ENCODE measurements around the gene TCERG1.

Gene TCERG1

DNA sequence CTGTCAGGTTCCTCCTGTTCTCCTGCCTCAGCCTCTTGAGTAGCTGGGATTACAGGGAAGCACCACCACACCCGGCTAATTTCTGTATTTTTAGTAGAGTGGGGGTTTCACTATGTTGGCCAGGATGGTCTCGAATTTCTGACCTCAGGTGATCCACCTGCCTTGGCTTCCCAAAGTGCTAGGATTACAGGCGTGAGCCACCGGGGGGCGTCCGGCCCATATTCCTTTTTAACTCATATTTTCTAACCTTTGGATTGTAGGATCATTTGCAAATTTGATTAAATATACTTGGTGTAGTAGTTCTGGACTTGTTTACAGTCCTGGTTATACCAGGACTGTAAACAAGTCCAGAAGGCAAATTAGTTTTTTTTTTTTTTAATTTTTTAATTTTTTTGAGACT lies 4.3 kb downstream of the TCERG1 start:
- DNase-seq (ENCODE audit: extremely low read depth in 1 of 2, low read depth in 1 of 2), result no peak

DNA sequence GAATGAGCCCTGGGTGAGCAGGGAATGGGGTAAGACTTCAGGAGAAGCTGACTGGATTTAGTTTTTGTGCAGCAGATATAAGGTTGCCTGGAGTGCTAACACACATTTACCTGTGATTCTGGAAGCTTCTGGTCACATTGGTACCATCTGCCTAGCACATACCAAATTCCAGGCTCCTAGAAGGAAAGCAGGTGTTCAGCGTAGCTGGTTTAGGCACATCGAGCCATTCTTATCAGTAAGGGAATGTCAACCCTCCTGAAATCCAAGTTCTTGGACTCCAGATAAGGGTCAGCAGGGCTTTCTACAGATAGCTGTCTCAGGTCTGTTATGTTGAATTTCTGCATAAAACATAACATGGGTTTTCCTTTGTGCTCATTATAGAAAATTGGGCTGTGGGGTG lies 10.3 kb downstream of the TCERG1 start:
- no peak for DNase-seq (ENCODE audit: extremely low read depth in 1 of 2, low read depth in 1 of 2)

DNA sequence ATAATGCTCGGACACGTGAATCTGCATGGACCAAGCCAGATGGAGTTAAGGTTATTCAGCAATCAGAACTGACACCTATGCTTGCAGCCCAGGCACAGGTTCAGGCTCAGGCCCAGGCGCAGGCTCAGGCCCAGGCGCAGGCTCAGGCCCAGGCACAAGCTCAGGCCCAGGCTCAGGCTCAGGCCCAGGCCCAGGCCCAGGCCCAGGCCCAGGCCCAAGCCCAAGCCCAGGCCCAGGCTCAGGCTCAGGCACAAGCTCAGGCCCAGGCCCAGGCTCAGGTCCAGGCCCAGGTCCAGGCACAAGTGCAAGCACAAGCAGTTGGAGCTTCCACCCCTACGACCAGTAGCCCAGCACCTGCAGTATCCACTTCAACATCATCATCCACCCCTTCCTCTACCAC lies 11.8 kb downstream of the TCERG1 start:
- no peak for DNase-seq (ENCODE audit: extremely low read depth in 1 of 2, low read depth in 1 of 2)

DNA sequence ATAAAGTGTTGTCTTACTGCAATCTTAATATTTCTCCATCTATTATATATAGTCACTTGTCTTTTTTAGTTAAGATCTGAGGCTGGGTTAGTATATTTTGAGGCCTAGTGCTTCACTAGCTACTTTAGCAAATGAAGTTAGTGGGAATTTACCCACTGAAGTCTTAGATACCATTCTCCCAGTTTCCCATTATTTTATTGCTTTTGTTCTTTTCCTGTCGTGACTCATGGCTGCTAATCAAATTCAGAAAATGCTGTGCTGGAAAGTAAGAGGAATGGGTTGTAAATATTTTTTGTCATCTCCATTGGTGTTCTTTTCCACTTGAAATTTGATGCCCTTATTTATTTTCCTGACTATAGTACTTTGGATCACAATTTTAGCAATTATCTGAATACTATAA lies 14.2 kb downstream of the TCERG1 start:
- no peak for DNase-seq (ENCODE audit: extremely low read depth in 1 of 2, low read depth in 1 of 2)

DNA sequence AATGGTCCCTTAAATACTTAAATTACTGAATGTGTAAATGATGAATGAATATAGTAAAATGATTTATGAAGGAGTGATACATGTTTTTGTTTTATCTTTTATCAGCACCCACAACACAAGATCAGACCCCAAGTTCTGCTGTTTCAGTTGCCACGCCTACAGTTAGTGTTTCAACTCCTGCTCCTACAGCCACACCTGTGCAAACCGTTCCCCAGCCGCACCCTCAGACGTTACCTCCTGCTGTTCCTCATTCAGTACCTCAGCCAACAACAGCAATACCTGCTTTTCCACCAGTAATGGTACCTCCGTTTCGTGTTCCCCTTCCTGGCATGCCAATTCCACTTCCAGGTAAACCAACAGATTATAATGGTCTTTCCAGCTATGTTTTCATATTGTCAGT lies 16.3 kb downstream of the TCERG1 start:
- DNase-seq (ENCODE audit: extremely low read depth in 1 of 2, low read depth in 1 of 2), result no peak

DNA sequence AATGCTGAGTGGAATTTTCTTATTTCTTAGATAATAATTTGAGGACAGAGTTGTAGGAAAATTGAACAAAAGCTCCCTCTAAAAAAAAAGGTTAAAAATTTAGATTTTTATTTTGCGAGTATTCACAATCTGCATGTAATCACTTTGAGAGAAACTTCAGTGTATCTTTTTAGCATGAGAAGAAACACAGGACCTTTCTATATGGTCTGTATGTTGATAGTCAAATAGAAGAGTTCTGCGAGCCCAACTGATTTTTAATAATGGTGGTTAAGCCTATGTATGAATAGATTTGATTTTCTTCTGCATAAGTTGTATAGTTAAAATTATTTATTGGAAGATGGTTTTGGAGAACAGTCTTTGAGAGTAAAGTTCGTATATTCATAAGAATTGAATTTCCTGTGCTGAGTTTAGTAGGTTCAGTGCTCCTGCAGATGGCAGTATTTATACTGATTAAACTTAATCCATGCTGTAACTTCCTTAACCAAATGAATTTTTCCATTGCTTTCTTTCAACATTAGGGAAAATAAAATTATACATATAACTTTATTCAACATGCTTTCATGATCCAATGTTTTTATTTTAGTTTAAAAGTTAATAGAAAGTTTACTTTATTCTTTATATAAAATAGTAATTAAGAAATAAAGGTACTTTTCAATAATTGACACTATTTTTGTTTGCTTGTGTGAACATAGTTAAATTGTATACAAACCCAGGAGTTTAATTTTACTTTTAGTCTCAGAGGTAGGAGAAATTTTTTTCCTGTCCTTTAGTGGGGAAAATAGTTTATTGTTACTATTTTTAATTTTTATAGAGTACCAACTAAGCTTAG lies 19.6 kb downstream of the TCERG1 start:
- DNase-seq (ENCODE audit: extremely low read depth in 1 of 2, low read depth in 1 of 2), result no peak

DNA sequence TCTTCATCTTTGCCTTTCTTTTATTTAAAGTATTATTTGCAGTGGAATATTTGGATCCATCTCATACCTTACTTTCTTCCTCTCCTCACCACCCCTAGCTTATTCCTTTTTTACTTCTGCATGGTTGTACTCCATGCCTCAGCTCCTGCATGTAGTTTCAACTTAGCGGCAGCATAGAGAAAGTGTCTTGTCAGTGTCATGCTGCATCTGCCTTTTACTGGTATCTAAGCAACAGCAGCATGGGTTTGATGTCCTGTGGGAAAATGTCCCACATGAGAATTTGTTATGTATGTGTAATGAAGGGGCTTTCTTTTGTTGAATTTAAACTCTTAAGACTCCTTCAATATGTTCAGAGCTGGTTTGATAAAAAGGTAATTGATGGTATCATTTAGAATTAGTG lies 20.6 kb downstream of the TCERG1 start:
- DNase-seq (ENCODE audit: extremely low read depth in 1 of 2, low read depth in 1 of 2), result no peak

DNA sequence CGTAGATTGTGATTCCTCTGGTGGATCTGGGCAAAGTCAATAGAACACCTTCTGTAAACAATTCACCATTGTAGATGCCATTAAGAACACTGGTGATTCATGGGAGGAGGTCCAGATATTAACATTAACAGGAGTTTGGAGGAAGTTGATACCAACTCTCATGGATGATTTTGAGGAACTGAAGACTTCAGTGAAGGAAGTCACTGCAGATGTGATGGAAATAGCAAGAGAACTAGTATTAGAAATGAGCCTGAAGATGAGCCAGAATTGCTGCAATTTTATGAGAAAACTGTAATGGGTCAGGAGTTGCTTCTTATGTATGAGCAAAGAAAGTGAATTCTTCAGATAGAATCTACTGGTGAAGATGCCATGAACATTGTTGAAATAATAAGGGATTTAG lies 26.9 kb downstream of the TCERG1 start:
- DNase-seq (ENCODE audit: extremely low read depth in 1 of 2, low read depth in 1 of 2), result no peak

DNA sequence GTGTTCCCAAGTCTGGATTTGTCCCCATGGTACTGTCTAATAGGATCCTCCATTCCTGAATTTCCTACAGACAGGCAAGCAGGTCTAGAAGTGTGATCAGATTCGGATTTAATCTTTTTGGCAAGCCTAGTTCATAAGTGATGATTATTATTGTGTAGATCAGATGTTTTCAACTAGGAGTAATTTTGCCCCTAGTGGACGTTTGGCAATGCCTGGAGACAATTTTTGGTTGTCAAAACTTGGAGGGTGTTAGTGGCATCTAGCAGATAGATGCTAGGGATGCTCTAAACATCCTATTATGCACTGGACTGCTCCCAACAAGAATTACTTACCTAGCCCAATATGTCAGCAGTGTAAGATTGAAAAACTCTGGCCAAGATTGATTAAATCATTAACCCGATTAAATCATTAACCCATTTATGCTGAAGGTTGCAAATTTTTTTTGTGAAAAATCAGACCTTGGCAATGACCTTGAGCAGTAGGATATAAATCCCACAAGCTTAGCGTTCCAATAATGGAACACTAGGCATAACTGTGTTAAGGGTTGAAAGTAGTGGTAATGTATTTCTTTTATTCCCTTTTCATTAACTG lies 28.2 kb downstream of the TCERG1 start:
- no peak for DNase-seq (ENCODE audit: extremely low read depth in 1 of 2, low read depth in 1 of 2)

DNA sequence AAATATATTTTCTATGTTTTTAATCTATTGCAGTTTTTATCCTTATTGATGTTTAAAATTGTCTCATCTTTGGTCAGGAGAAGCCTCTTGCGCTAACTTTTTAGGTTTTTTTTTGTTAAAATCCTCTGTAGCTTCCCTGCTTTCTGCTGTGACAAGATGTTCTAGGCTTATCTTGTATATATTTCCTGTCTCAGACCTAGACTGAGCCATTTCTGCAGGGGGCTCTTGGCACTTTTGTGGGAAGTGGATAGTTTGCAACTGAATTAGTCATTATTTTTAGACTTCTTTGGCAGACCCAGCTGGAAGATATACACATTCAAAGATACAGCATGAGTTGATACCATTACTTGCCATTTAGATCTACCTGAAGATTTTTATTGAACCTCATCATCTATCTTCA lies 28.8 kb downstream of the TCERG1 start:
- no peak for DNase-seq (ENCODE audit: extremely low read depth in 1 of 2, low read depth in 1 of 2)

DNA sequence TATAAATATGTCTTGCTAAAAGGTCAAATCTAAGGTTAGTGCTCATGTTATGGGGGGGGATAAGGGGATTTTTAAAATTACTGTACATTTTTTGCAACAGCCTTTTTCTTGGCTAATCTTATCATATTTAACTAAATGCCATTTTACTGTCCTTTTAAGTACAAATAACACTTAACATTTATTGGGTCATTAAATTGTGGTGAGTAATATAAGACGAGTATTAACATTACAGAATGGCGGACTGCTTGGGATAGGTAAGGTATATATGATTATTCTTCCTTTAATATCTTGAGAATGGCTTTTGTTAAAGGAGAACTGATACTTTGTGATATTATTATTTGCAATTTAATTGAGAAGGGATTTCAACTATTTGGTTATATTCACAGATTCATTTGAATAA lies 35.6 kb downstream of the TCERG1 start:
- no peak for DNase-seq (ENCODE audit: extremely low read depth in 1 of 2, low read depth in 1 of 2)

DNA sequence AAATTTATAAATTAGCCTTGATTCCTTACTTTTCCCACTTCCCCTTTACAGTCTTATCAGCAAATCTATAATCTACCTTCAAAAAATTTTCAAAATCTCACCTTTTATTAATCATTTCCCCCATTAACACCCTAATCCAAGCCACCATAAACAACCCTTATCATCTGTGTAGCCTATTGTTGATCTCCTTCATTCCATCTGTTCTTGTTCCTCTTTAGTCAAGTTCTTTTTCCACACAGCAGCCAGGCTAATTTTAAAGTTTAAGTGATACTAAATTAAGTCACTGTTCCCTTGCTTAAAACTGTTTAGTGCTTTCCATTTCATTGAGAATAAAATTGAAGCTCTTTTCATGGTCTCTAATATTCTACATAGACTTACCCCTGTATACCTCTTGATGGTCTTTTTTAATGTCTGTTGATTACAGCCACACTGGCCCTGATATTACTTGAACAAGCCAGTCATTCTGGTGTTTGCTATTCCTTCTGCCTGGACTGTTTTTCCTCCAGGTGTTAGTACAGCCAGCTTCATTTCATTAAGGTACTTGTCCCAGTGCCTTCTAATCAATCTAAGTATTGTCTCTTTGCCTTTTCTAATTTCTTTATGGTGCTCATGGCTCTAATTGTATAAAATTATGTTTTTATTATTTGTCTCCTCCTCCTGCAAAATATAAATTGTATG lies 37.7 kb downstream of the TCERG1 start:
- DNase-seq (ENCODE audit: extremely low read depth in 1 of 2, low read depth in 1 of 2), result no peak

DNA sequence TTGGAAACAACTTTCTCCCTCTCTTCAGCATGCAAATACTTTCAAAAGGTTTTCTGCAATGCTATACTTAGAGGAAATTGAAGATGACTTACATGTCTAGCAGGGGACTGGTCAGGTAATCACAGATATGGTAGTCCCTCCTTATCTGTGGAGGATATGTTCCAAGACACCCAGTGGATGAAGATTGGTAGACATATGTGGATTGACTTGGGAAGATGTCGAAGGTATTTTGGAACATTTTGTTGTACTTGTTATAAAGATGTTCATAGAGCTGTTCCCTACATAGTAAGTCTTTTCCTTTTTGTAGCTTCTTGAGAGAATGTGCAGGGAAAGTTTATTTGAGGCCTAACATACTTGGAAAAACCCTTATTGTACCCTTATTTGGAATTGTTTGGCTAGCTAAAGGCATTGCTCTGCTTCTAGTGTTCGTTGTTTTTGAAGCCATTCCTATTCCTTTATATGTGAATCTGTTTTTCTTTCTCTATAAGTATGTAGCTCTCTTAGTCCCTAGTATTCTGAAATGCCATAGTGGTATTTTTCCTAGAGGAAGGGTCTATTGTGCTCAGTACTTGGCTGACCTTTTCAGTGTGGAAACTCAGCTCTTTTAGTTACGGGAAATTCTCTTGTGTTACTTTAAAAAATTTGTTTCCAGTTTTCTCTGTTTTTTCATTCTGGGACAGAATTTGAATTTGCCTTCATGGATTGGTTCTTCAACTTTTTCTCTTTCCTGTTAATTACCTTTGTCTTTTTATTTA lies 43.1 kb downstream of the TCERG1 start:
- DNase-seq (ENCODE audit: extremely low read depth in 1 of 2, low read depth in 1 of 2), result no peak

DNA sequence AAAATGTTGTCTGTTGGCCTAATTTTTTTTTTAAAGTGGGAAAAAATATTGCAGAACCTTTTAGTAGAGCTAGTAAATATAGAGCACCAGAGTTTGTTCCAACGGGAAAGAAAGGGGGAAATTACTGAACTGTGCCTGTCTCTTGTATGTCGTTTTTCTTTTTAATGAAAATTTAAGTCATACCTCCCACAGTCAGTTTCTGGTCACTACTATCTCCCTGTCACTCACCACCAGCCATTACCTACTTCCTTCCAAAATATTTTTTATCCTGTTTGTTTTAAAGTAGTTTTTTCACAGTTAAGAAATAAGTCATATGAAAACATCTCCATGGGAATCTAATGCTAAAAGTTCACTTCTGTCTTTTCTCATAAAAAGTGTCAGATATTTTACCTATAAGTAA lies 47.5 kb downstream of the TCERG1 start:
- no peak for DNase-seq (ENCODE audit: extremely low read depth in 1 of 2, low read depth in 1 of 2)

DNA sequence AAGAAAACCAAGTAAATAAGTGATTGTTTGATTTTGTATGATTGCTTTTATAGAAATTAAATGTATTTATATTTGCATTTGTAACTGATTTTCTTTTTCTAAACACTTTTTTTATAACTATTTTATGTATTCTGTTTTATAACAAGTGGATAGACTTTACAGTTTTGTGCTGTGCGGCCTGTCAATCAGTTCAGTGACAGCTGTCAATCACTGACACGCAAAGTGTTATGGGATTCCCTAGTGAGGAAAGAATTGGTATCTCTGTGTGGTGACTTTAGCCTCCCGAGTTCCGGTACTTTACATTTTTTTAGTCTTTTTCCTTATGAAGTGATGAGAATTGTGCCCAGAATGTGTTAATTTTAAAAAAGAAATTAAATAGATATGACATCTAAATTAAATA lies 52.5 kb downstream of the TCERG1 start:
- no peak for DNase-seq (ENCODE audit: extremely low read depth in 1 of 2, low read depth in 1 of 2)

DNA sequence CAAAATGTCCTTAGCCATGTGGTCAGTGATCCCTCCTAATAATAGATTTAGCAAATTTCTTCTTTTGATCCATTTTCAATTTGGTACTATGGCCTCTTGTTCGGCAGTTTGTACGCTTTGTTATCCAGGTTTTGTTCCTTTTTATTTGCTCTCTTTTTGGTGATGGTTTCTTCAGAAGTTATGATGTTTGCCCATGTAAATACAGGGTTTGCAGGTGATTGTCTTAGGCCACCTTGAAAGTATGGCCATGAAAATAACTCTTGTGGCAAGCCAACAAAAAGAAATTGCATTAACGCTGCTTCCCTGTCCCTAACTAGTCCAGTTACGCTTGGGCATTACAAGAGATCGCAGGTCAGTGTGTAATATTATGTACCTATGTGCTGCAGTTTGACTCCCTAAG lies 60.3 kb downstream of the TCERG1 start:
- DNase-seq (ENCODE audit: extremely low read depth in 1 of 2, low read depth in 1 of 2), result no peak

DNA sequence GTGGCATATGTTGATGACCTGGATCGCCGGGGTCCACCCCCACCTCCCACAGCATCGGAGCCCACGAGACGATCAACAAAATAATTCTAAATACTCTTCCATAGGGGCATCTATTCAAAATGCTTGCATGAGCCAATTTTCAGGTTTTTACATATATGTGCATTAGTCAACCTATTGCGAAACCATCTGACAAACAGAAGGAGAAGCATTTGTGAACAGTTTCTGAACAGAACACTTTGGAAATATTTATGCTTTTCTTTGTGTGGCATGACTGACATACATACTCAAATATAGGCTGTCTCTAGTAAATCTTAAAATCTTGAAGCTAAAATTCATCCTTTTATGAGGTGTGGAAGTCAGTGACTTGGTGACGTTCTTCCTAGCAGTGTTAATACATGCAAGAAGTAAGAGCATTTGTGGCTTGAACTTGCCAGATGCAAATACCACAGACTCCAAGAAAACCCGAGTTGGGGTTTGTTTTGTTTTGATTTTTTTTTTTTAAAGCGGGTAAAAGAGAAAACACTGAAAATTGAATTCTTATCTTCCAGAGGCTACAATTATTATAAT lies 63.5 kb downstream of the TCERG1 start:
- no peak for DNase-seq (ENCODE audit: extremely low read depth in 1 of 2, low read depth in 1 of 2)

DNA sequence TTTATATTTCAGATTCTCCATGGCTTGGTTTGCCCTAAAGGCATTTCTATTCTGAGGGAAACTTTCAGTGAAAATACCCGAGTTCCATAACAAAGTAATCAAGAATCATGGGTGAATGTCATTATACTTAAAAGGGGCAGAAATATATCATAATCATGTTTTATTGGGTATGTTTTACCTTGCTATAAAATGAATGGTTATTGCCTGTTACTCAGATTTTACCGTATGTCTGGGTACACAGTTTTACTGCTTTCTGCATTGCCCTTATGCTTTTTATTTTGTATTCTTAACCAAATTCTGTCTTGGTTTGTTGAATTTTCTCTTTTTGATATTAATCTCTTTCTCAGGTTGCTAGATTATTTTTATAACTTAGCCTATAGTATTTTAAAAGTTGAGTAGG lies 66.3 kb downstream of the TCERG1 start:
- no peak for DNase-seq (ENCODE audit: extremely low read depth in 1 of 2, low read depth in 1 of 2)

DNA sequence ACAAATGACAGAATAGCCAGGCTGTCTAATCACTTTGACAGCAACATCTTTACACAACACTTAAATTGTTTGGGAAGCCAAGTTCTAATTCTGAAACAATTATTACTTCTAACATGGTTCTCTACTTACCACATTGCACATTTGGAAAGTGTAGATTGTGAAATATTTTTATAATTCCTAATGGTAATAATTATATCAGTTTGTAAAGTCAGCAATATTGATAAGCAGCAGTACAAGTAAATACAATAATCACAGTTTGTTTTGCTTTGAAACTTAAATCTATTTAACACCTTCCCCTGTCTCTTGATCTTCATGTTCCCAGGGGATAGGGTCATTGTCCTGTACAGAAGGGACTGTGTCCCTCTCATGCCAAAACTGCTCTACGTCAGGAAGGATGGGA lies 67.4 kb downstream of the TCERG1 start:
- DNase-seq (ENCODE audit: extremely low read depth in 1 of 2, low read depth in 1 of 2), result no peak

DNA sequence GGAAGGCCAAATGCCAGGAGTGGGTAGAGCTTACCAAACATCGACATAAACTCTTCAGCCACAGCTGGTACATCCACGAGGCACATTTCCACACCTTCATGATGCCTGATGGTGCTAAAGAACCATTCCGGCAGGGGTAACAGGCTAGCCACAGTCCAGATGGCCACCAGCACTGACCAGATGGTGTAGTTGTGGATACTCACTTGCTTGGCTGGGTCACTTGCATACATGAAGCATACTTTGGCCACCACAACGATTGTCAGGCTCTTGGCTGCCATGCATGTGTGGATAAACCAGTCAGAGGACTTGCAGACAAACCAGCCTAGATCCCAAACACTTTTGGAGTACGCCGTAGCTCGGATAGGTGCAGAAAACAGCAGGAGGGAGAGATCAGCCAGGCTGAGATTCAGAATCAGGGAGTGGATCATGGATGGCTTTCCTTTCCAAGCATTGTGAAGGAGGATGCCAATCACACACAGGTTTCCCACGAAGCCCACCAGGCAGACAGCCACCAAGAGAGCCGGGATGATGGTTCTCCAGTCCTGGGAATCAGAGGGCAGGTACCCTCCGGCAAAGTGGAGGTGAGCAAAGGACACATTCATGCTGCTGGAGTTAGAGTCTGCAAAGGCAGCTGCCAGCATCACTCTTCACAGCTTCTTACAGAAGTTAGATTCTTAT lies 68.5 kb downstream of the TCERG1 start:
- no peak for DNase-seq (ENCODE audit: extremely low read depth in 1 of 2, low read depth in 1 of 2)

DNA sequence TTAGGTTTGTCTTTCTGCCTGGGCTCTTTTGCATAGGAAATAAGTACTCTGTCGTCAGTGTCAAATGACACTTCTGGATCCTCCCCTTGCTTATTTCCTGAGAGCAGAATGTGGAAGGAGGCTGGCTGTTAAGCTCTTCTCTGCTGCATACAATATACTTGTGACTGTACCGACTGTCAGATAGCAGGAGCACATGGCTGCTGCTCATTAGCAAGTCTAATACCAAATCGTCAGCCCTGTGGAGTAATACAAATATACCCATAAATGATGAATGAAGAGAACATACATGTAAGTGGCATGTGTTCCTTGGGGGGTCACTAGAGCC lies 69.0 kb downstream of the TCERG1 start, which contains the start of gene GPR151:
Gene GPR151, minus strand, starts transcription at position 40 of the 325 bp plus-strand sequence. CDS start 77 bp downstream, outside the sequence.
- no peak for DNase-seq (ENCODE audit: extremely low read depth in 1 of 2, low read depth in 1 of 2)
